CD4-positive, alpha-beta T cell (primary cell): Measurements from ENCODE around the gene ANKZF1. TPM values are rescaled to one million over a fixed set of nuclear protein-coding genes. Genes with fewer than 3 reads are reported as not detected.

Experiments used
- ATAC-seq: fragments of 200-7000 bp; cut with Tn5 transposase; one replicate; pipeline ENCODE4 v1.10.0; 2022; ENCODE audit warnings: mild to moderate bottlenecking; ENCODE audit not compliant: poor library complexity
- CTCF ChIA-PET: fragments of 350-600 bp; sonication (Branson Sonifier 250); formaldehyde crosslinking; loops from one replicate; lab custom pipeline; 2021; ENCODE audit warnings: antibody characterized with exemption, inconsistent platforms; lab: Charles Lee
- POLR2A ChIA-PET: fragments of 350-600 bp; sonication (Branson Sonifier 250); formaldehyde crosslinking; loops from one replicate; lab custom pipeline; 2021; ENCODE audit warnings: antibody characterized with exemption, inconsistent platforms; lab: Charles Lee
- DNase-seq, 14 experiments: peaks; one replicate each; pipeline ENCODE4 v3.0.0-alpha.2; 2013 to 2020; ENCODE audit warnings: mixed read lengths in 2 of 14
- H3K27ac ChIP-seq, 2 donors: one replicate each; pipeline versions ENCODE4 v1.5.1 to v1.7.0; 2013; ENCODE audit warnings: low read length in 2 of 2, low read depth in 1 of 2, mild to moderate bottlenecking in 1 of 2
- H3K27me3 ChIP-seq, 2 experiments: 1 replicate in 1 of 2; 2 replicates in 1 of 2; pipeline versions ENCODE4 v1.6.1 to v1.7.0; 2013; ENCODE audit warnings: low read length in 2 of 2, control low read depth in 1 of 2, mild to moderate bottlenecking in 1 of 2, moderate library complexity in 1 of 2; ENCODE audit not compliant: insufficient read depth in 2 of 2, control insufficient read depth in 1 of 2
- H3K36me3 ChIP-seq: one replicate; pipeline ENCODE4 v1.6.1; 2013; ENCODE audit warnings: low read length, control low read depth; ENCODE audit not compliant: insufficient read depth
- H3K4me1 ChIP-seq: one replicate; pipeline ENCODE4 v1.6.1; 2013; ENCODE audit warnings: low read length, control low read depth; ENCODE audit not compliant: insufficient read depth
- H3K4me3 ChIP-seq: one replicate; pipeline ENCODE4 v1.5.1; 2013; ENCODE audit warnings: mild to moderate bottlenecking, low read length, moderate library complexity
- H3K9me3 ChIP-seq, 2 experiments: 1 replicate in 1 of 2; 2 replicates in 1 of 2; pipeline versions ENCODE4 v1.6.1 to v1.7.0; 2013; ENCODE audit warnings: low read length in 2 of 2, mild to moderate bottlenecking in 2 of 2, control low read depth in 1 of 2, moderate library complexity in 1 of 2; ENCODE audit not compliant: control insufficient read depth in 1 of 2, insufficient read depth in 1 of 2
- H3K27ac Mint-ChIP-seq: one replicate; pipeline ENCODE4 v1.8.0; 2020; ENCODE audit warnings: mixed read lengths
- H3K27me3 Mint-ChIP-seq: one replicate; pipeline ENCODE4 v1.8.0; 2021; ENCODE audit warnings: mixed read lengths
- H3K36me3 Mint-ChIP-seq: one replicate; pipeline ENCODE4 v1.8.0; 2021; ENCODE audit warnings: low read depth, mixed read lengths
- H3K4me1 Mint-ChIP-seq: one replicate; pipeline ENCODE4 v1.8.0; 2021; ENCODE audit warnings: low read depth, mixed read lengths
- H3K4me3 Mint-ChIP-seq: one replicate; pipeline ENCODE4 v1.8.0; 2020; ENCODE audit warnings: mild to moderate bottlenecking, mixed read lengths
- H3K9me3 Mint-ChIP-seq: one replicate; pipeline ENCODE4 v1.8.0; 2020; ENCODE audit warnings: mixed read lengths
- CTCF ChIP-seq: fragments of 200-600 bp; IDR thresholded peaks from one replicate; pipeline ENCODE4 v1.8.0; 2022; ENCODE audit warnings: antibody characterized with exemption, mild to moderate bottlenecking
- intact Hi-C, 2 experiments: fragments of 100-400 bp; cut with DNase I in 1 of 2; cut with micrococcal nuclease in 1 of 2; formaldehyde crosslinking; loops; one replicate each; pipeline versions ENCODE4 v1.15.1 to v1.9.0; 2023 to 2025; cut with DNase I, micrococcal nuclease
- total RNA-seq, 174 experiments: library from RNA in 2 of 174; stranded (reverse) in 2 of 174; gene quantifications; one replicate each; pipeline ENCODE4 v1.2.3 and lab custom pipeline; 2021 to 2026

The ANKZF1 gene
- total RNA-seq, 2 experiments from 2014 or later = 128 to 135 TPM

- Histone ChIP-seq H3K36me3 (peaks cover 51% of the 10 kb centered on the region), H3K27ac (no peak overlapping the region), H3K4me3 (no peak overlapping the region), H3K4me1 (peaks cover 9% of the 10 kb centered on the region), H3K27me3 (no peaks in the 10 kb centered on the region), H3K9me3 (no peaks in the 10 kb centered on the region)
- CTCF ChIA-PET = interaction anchor here (1.5 to 12.0 kb wide), 2 partner anchors 9 to 32 kb away, joined by 3 to 190 read pairs; no protein-coding TSS in a partner anchor
- H3K9me3 Mint-ChIP-seq = no peaks in the 10 kb centered on the region
- DNase-seq (no peak), ATAC-seq (peak; percentile 25)
- intact Hi-C loops = no loop called here
- H3K4me3 Mint-ChIP-seq = no peak overlapping the region
- H3K27me3 Mint-ChIP-seq = no peaks in the 10 kb centered on the region
- peaks cover 8% of the 10 kb centered on the region for H3K4me1 Mint-ChIP-seq
- peak overlapping the region; percentile 31 for H3K27ac Mint-ChIP-seq
- peaks cover 51% of the 10 kb centered on the region for H3K36me3 Mint-ChIP-seq
- no peak for TF ChIP-seq CTCF
- POLR2A ChIA-PET = interaction anchor here (0.8 to 1.6 kb wide), 2 partner anchors 9 to 36 kb away, joined by 3 to 6 read pairs; no protein-coding TSS in a partner anchor
Measured at GRCh38 chr2:219285894-219286425, 56.4 kb downstream of the ANKZF1 start.

Other genes with a start within 250 kb of the ANKZF1 start
- gene FEV, start 244.6 kb upstream of the ANKZF1 start, total RNA-seq = not detected
- gene CRYBA2, start 236.4 kb upstream of the ANKZF1 start, total RNA-seq = not detected
- gene CFAP65, start 188.3 kb upstream of the ANKZF1 start, total RNA-seq = not detected
- not detected for gene IHH, start 168.9 kb upstream of the ANKZF1 start, total RNA-seq
- 1 to 10 TPM; 7.2 to 8.5 TPM for gene NHEJ1, start 69.0 kb upstream of the ANKZF1 start, total RNA-seq
- gene SLC23A3, start 59.8 kb upstream of the ANKZF1 start, total RNA-seq = under 1 TPM; 0.36 to 0.96 TPM
- gene CNPPD1, start 52.9 kb upstream of the ANKZF1 start, total RNA-seq = 10 to 100 TPM; 42.3 to 43.4 TPM
- 10 to 100 TPM; 82.3 to 83.2 TPM for gene RETREG2, start 51.5 kb upstream of the ANKZF1 start, total RNA-seq
- 10 to 100 TPM; 65.9 to 67.4 TPM for gene ZFAND2B, start 23.0 kb upstream of the ANKZF1 start, total RNA-seq
- 1 to 10 TPM; 2.6 to 3.1 TPM for gene ABCB6, start 10.8 kb upstream of the ANKZF1 start, total RNA-seq
- 100 to 1,000 TPM; 105 to 106 TPM for gene ATG9A, start 170 bp upstream of the ANKZF1 start, total RNA-seq
- gene GLB1L, start 15.6 kb downstream of the ANKZF1 start, total RNA-seq = 1 to 10 TPM; 2.4 to 3.0 TPM
- gene STK16, start 15.7 kb downstream of the ANKZF1 start, total RNA-seq = 10 to 100 TPM; 11.2 to 14.1 TPM
- gene TUBA4B, start 23.4 kb downstream of the ANKZF1 start, total RNA-seq = not detected
- 100 to 1,000 TPM; 183 to 185 TPM for gene TUBA4A, start 24.1 kb downstream of the ANKZF1 start, total RNA-seq
- 100 to 1,000 TPM; 151 to 161 TPM for gene DNAJB2, start 49.6 kb downstream of the ANKZF1 start, total RNA-seq
- gene PTPRN, start 79.6 kb downstream of the ANKZF1 start, total RNA-seq = not detected
- not detected for gene RESP18, start 102.9 kb downstream of the ANKZF1 start, total RNA-seq
- 10 to 100 TPM; 99.0 to 99.9 TPM for gene DNPEP, start 158.1 kb downstream of the ANKZF1 start, total RNA-seq
- gene DES, start 188.6 kb downstream of the ANKZF1 start, total RNA-seq = not detected
- gene SPEG, start 205.0 kb downstream of the ANKZF1 start, total RNA-seq = 10 to 100 TPM; 15.3 to 17.7 TPM